Vagina (tissue), 2 donors: ENCODE measurements around the gene PAPPA2.

Experiments used
- POLR2A ChIP-seq, 2 donors: fragments of 450-650 bp; IDR thresholded peaks; one replicate each; pipeline ENCODE4 v1.6.1; 2017; ENCODE audit warnings: antibody characterized with exemption in 2 of 2, mild to moderate bottlenecking in 2 of 2, moderate library complexity in 2 of 2
- TF ChIP-seq, protein P1 (sequence below), 3 experiments: fragments of 450-650 bp in 2 of 3; fragments of 200-600 bp in 1 of 3; sonication (generic) in 1 of 3; IDR thresholded peaks; one replicate each; pipeline ENCODE4 v1.5.1; 2017 to 2019; ENCODE audit warnings: antibody characterized with exemption in 3 of 3, mild to moderate bottlenecking in 2 of 3, moderate library complexity in 2 of 3

DNA sequence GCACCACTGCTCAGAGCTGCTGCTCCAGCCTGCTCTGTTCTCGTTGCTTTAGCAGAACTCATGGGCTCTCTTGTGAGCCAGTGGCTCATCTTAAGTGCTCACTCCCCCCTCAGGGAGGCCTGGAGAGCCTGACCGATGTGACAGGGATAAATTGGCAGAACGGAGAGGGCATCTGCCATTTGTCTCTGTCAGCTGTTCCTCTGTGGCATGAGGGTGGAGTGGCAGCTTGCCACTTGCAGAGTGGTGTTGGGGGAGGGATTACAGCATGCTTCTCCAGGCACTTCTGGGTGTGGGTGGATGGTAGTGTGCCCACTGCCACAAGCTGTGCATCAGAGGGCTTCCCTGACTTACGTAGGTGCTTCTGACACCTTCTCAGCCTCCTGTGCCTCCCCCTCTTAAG lies 229.5 kb downstream of the PAPPA2 start:
- TF ChIP-seq, protein P1, sequence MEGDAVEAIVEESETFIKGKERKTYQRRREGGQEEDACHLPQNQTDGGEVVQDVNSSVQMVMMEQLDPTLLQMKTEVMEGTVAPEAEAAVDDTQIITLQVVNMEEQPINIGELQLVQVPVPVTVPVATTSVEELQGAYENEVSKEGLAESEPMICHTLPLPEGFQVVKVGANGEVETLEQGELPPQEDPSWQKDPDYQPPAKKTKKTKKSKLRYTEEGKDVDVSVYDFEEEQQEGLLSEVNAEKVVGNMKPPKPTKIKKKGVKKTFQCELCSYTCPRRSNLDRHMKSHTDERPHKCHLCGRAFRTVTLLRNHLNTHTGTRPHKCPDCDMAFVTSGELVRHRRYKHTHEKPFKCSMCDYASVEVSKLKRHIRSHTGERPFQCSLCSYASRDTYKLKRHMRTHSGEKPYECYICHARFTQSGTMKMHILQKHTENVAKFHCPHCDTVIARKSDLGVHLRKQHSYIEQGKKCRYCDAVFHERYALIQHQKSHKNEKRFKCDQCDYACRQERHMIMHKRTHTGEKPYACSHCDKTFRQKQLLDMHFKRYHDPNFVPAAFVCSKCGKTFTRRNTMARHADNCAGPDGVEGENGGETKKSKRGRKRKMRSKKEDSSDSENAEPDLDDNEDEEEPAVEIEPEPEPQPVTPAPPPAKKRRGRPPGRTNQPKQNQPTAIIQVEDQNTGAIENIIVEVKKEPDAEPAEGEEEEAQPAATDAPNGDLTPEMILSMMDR (IDR thresholded peaks at IDR 0.05): no peak
- TF ChIP-seq POLR2A (IDR thresholded peaks at IDR 0.05): no peak
